ENCODE measurements around the gene TMA7B.

- TF ChIP-seq CTCF (IDR thresholded peaks at IDR 0.05) (no peak), POLR2A (IDR thresholded peaks at IDR 0.05) (no peak)
Observed at GRCh38 chr22:39949964-39950737, 10.0 kb upstream of the TMA7B start.
